GM18498 (cell line): ENCODE results near the gene OGDH.
"Not testable (repeated sequence)": the region's sequence is repeated elsewhere in the genome, so short reads cannot be mapped to it uniquely, and the experiment has no call there.

Source experiments
- ATAC-seq: cut with Tn5 transposase; IDR thresholded peaks from one replicate; pipeline ENCODE4 v1.9.1; 2021; ENCODE audit warnings: mild to moderate bottlenecking, moderate library complexity; ENCODE audit not compliant: unreplicated experiment

Gene OGDH

DNA sequence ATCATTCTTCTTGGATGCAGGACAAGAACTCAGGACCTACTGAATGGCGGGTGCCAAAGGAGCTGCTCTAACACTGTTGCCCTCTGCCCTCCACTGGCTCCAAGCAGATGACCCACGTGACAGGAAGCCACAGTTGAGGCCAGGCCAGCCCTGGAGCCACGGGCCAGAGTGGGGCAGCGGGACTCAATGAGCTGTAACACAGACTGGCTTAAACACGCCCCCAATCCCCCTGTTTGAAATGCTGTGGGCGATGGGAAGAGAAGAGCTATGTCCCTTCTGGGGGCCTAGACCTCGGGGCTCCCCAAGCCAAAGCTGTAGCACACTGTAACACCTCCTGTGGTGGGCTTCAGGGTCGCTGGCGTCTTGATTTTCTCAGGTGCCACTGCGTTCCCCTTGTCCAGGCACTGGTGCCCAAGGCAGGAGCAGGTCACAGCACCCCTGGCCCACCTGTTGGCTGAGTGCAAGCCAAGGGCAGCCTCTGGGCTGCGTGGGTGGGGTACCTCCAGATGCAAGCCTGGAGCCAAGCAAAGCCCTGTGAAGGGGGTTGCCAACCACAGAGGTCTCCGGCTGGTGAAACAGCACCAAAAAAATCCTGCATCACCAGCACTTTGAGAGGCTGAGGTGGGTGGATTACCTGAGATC lies 123.6 kb downstream of the OGDH start:
- ATAC-seq = no peak

DNA sequence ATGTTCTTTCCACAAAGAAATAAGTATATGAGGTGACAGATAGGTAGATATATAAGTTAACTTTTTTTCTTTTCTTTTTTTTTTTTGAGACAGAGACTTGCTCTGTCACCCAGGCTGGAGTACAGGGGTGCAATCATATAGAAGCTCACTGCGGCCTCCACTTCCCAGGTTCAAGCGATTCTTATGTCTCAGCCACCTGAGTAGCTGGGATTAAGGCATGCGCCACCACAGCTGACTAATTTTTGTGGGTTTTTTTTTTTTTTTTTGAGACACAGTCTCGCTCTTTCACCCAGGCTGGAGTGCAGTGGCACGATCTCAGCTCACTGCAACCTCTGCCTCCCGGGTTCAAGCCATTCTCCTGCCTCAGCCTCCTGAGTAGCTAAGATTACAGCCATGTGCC lies 126.5 kb downstream of the OGDH start:
- ATAC-seq = not testable (repeated sequence)

DNA sequence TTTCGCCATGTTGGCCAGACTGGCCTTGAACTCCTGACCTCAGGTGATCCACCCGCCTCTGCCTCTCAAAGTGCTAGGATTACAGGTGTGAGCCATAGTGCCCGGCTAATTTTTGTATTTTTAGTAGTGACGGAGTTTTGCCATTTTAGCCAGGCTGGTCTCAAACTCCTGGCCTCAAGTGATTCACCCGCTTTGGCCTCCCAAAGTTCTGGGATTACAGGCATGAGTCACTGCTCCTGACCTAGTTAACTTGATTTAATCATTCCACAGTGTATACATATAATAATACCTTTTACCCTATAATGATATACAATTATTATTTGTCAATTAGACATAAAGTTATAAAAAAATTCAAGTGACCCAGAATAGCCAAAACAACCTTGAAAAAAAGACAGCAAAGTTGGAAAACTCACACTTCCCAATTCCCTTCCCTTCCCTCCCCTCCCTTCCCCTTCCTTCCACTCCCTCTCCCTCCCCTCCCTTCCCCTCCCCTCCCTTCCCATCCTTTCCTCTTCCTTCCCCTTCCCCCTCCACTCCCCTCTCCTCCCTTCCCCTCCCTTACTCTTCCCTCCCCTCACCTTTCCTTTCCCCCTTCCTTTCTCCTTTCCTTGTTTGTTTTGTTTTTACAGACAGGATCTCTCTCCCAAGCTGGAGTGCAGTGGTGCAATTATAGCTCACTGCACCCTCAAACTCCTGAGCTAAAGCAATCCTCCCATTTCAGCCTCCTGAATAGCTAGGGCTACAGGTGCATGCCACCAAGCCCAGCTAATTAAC lies 127.5 kb downstream of the OGDH start:
- no peak for ATAC-seq

DNA sequence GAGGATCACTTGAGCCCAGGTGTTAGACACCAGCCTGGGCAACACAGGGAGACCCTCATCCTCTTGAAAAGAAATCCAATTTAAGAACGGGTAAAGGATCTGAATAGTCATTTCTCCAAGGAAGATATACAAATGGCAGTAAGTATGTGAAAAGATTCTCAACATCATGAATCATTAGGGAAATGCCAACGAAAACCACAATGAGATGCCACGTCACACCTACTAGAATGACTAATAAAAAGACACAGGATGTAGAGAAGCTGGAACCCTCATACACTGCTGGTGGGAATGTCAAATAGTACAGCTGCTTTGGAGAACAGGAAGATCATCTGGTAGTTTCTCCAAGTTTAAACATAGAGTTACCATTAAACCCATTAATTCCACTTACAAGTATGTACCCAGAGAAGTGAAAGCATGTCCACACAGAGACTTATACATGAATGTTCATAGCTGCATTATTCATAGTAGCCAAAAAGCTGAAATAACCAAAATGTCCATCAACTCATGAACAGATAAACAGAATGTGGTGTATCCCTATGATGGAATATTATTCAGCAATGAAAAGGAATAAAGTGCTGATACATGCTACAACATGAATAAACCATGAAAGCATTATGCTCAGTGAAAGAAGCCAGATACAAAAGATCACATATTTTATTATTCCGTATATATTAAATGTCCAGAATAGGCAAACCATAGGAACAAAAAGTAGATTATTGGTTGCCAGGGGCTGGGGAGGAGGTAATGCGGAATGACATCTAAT lies 129.2 kb downstream of the OGDH start:
- no peak for ATAC-seq

DNA sequence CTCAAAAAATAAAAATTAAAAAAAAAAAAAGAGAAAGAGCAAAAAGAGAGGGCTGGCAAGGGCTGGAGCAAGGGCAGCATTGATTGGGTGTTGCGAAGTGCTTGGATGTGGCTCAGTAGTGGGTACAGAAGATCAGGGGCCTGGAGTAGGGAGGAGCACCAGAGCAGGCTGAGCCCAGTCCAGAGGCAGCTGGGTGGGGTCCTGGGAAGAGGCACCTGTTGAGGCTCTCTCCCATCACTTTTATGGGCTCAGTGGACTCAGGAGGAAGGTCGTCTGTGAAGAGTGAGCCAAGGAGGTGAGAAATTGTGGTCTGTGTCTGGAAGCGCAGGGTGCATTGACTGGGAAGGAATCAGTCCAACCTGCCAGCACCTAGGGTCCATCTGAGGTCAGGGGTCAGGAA lies 130.5 kb downstream of the OGDH start:
- no peak for ATAC-seq

DNA sequence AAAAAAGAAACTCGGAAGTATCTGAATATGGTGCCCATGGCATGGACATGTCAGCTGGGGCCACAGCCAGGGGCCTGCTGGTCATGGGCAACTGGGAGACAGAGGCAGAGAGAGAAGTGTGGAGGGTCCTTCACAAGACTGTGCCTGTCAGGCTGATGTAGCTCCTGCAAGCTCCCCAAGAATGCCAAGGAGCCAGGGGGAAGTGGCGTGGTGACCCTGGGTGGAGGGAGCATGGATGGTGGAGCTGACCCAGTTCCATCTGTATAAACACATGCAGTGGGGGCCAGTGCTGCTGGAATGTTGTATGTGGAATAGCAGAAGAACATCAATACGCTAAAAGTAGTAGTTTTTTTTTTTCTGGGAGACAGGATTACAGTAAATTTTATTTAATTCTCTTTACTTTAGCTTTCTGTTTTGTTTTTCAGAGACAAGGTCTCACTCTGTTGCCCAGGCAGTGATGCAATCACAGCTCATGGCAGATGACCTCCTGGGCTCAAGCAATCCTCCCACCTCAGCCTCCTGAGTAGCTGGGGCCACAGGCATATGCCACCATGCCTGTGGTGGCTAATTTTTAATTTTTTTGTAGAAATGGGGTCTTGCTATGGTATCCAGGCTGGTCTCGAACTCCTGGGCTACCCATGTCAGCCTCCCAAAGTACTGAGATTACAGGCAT lies 131.8 kb downstream of the OGDH start:
- ATAC-seq = no peak

DNA sequence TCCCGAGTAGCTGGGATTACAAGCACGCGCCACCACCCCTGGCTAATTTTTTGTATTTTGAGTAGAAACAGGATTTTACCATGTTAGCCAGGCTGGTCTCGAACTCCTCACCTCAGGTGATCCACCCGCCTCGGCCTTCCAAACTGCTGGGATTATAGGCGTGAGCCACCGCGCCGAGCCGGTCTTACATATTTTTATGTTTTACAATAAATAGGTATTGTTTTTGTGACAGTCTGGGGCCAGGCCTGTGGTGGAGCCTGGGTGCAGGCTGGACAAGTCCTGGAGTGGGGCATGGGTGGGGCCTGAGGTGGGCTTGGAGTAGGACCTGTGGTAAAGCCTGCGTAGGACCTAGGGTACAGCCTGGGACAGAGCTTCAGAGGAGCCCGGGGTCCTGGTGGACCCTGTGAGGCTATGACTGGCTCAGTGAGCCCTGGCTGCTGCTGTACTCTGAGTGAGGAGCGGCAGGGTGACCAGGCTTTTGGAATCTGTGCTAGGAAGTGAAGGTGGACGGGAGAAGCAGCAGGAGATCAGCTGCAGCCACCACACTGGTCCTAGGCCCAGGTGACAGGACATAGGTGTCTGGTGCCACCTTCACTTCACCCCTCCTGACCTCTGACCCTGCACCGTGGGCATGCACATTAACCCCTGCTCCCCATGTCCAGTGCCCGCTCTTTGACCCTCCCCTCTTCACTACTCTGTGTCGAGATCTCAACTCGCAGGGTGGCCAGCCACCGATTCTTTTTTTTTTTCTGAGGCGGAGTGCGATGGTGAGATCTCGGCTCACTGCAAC lies 132.6 kb downstream of the OGDH start:
- ATAC-seq = no peak

DNA sequence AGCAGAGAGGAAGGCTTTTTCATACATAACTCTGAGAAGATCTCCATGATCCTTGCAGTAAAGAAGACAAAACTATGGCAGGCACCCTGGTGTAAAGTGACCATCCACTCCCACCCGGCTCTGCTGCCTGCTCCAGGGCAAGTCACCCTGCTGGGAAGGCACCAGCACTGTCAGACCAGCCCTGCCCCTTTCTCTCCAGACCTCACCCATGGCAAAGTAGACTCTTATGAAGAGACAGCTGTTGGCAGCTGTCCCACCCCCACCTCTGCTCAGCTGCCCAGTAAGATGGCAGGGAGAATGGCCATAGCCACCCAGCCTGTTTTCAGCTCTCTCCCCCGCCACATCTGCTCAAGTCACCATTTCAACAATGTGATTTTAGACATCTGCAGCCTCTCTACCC lies 133.6 kb downstream of the OGDH start:
- ATAC-seq = no peak

DNA sequence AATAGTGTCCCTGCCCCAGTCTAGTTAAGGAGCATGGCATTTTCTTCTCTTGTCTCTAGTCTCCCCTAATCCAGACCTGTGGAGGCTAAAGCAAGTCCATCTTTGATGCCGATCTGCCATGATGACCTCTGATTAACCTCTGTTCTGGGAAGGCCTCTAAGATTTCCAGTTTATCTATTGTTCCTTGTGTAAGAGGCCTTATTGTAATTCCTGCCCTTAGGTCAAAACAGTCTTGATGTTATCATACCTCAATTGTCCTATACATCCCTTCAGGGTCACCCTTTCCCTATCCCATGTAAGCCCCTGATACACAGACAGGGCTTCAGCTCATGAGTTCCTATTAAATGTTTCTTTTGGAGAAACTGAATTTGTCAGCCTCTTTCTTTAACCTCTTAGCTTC lies 137.3 kb downstream of the OGDH start:
- no peak for ATAC-seq

DNA sequence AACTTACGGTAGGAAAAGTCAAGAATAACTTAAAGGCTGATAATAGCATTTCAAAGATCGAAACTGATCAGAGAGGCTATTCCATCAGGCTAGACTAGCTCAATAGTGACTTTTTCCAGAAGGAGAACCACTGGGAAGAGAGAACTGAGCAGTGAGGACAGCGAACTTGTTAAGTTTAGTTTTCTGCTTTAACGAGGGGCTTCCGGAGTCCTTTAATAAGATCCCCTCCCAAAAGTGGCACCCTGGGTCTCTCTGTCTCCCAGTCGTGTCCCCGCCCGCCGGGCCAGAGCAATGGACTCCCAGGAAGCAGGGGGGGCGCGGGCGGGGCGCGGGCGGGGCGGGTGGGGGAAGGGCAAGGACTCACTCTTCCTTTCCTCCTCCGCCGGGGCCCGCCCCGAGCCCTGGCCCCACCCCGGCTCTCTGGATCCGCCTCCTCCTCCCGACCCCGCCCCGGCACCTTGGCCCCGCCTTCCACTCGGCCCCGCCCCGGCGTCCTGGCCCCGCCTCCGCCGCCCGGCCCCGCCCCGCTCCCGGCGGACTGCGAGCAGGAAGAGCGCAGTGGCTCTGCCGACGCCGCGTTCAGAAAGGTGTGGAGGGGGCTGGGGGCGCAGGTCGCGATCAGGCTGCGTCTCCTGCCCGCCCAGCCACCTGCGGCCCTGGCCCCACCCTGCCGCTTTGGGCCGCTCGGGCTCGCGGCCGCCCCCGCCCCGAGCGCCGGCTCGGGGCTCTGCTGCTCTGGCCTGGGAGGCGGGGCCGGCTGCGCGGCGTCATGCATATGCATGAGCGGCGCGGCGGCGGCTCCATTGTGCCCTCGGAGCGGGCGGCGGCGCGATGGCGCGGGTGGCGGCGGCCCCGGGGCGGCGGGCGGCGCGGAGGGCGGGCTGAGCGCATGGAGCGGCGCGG lies 141.9 kb downstream of the OGDH start, which contains the start of gene ZMIZ2:
TSS of gene ZMIZ2 (plus strand) at position 803 of the 903 bp plus-strand sequence. CDS start 7,403 bp downstream, outside the sequence.
- peak; percentile 81 for ATAC-seq

DNA sequence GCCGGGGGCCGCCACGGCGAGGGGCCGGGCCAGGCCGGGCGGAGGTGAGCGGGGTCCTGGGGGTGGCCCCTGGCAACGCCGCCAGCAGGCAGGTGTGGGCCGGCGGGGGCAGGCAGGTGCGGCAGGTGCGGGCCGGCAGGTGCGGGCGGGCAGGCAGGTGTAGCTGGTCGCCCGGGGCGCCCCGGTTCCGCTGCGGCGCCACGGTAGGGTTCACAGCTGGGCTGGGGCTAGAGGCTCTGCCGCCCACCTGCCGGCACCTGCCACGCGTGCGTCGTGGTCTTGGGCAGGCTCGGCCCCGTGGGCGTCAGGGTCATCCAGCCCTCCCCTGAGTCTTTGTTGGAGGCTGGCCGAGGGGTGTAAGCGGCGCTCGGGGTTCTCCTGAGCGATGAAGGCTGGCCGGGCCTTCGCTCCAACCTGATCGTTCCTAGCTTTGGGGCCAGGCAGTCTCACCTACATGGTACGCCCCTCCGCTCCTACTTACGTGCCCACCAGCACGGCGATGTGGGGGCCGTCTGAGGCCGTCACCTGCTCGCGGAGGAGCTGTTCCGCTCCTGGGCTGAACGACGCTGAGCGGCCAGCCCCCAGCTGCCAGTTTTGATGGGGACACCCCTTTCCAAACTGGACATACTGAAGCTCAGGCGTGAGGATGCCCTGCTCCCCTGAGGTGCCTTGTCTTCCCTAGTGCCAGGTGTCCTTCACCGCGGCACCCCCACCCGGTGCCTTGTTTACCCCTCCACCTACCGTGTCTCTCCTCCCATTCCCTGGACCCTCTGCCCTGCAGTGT lies 142.7 kb downstream of the OGDH start:
- peak; percentile 18 for ATAC-seq

DNA sequence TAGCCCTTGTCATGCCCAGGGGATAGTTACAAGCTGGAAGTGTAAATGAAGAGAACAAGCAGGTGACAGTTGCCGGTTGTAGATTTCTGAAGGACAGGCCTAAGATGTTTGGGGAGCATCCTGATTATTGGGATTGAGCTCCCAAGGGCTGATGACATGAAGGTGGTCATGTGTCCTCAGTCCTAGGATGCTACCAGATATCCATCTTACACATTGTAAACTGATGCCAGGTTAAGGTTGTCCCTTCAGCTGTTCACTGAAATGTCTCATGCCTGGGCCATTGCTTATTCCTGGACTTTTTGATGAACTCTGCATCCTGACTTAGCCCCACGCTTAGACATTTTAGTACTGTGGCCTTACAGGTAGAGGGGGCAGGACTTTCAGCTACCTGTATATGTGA lies 143.6 kb downstream of the OGDH start:
- no peak for ATAC-seq

DNA sequence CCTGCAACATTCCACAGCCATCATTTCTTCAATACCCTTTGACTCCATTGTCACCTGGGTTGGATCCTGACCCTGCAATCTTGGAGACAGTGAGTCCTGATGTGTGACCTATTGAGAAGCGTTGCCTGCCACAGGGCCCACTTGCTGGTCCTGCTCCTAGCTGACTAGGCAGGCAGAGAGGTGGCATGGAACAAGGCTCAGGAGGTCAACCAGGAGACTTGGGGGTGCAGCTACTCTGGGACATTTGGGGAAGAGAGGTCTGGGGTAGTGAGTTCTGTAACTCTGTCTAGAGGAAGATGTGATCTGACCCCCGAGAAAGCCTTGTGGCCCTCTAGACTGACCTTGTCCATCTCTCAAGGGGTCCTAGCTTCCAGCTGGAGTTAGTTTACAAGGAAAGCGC lies 144.0 kb downstream of the OGDH start:
- no peak for ATAC-seq

DNA sequence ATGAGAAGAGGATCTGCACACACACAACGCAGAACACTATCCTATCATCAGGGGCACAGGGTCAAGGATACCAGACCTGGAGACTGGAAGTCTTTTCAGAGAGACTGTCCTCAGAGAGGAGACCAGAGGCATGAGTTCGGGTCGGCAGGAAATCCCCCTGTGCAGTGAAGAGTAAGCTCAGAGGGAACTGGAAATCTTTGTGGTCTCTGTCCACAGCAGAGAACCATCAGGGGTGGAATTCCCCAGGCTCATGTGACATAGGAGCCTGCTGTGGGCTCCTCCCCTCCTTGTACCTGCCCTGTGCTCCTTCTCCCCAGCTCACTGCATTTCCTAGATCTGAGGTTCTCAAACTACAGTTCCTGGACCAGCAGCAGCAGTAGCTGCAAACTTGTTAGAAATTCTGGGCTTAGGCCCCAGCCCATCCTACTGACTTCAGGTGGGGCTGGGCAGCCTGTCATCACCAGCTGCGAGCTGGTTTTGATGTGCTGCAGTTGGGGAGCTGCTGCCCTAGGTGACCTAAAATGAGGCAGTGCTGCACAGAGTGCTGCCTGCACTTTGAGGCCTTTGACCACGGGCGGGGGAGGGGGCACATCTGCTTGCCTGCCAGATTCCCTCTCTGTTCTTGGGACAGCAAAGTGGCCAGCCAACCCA lies 144.6 kb downstream of the OGDH start:
- peak; percentile 50 for ATAC-seq

DNA sequence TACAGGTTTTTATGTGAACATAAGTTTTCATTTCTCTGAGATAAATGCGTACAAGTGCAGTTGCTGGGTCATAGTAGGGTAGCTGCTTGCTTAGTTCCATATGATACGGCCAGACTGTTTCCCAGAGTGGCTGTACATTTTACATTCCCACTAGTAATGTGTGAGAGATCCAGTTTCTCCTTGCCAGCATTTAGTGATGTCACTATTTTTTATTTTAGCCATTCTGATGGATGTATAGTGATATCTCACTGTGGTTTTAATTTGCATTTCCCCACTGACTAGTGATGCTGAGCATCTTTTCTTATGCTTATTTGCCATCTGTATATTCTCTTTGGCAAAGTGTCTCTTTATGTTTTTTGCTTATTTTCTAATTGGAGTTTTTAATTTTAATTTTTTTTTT lies 146.4 kb downstream of the OGDH start:
- no peak for ATAC-seq

DNA sequence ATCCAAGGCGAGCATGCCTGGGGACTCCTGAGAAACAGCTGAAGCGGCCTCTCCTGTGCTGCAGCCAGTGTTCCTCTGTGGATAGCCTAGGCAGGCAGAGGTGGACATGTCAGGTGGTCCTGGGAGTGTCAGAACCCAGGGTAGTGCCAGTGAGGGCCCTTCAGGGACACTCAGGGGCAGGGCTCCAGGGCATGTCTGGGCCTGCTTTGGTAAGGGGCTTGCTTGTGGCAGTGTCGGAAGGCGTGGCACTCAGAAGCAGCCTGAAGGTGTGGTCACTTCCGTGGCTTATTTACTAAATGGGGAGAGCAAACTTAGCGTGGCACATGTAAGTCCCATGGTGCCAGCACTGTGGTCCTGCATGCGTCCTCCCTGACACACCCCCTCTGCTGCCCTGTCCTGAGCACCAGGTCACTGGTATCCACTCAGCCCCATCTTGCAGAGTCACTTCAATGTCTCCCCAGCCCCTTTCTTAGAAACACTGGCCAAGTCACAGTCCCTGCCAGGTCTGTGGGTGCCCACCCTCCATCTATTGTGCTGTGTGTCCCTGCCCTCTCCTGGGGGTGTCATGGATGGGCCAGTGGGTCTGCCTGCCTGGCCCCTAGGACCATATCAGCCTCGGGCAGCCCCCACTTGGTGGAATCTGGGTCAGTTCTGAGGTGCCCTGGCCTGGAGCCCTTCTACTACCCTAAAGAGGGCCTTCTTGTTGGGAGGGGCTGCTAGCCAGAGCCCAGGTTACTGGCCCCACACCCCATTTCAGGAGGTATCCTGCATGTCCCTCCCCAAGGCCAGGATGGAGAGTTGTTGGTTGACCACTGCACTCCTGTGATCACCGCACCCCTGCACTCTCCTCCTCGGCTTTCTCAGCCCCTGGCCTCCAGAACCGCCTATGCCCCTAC lies 148.6 kb downstream of the OGDH start:
- ATAC-seq = no peak
